Gastroesophageal sphincter (tissue), 4 donors: ENCODE data around the gene CCNY. TPM values are rescaled to one million over a fixed set of nuclear protein-coding genes. Genes with fewer than 3 reads are reported as not detected.

Source experiments
- ATAC-seq: fragments of 150-250 bp; one replicate; pipeline ENCODE4 v1.9.1; 2016; ENCODE audit warnings: mild to moderate bottlenecking, moderate library complexity
- H3K27ac ChIP-seq, 4 donors: fragments of 200-600 bp; sonication (generic) in 3 of 4; 1 replicate in 3 of 4; 2 replicates in 1 of 4; pipeline ENCODE4 v1.5.1; 2016 to 2019
- H3K27me3 ChIP-seq: fragments of 200-600 bp; sonication (generic); one replicate; pipeline ENCODE4 v1.5.1; 2019
- H3K36me3 ChIP-seq, 2 donors: fragments of 200-600 bp; sonication (generic); one replicate each; pipeline ENCODE4 v1.5.1; 2019; ENCODE audit warnings: control low read depth in 1 of 2
- H3K4me1 ChIP-seq, 3 donors: fragments of 200-600 bp; sonication (generic); 1 replicate in 2 of 3; 2 replicates in 1 of 3; pipeline ENCODE4 v1.5.1; 2016 to 2019; ENCODE audit warnings: control low read depth in 2 of 3
- H3K4me3 ChIP-seq, 2 donors: fragments of 200-600 bp; sonication (generic); one replicate each; pipeline ENCODE4 v1.5.1; 2019; ENCODE audit warnings: mild to moderate bottlenecking in 1 of 2, moderate library complexity in 1 of 2
- H3K9me3 ChIP-seq, 3 donors: fragments of 200-600 bp; sonication (generic); one replicate each; pipeline ENCODE4 v1.5.1; 2017 to 2019; ENCODE audit warnings: control low read depth in 2 of 3
- CTCF ChIP-seq, 4 experiments: fragments of 200-600 bp in 2 of 4; fragments of 450-650 bp in 2 of 4; sonication (generic) in 1 of 4; IDR thresholded peaks; one replicate each; pipeline ENCODE4 v1.5.1; 2017 to 2019; ENCODE audit warnings: antibody characterized with exemption in 4 of 4, mild to moderate bottlenecking in 2 of 4, moderate library complexity in 2 of 4
- EP300 ChIP-seq: sonication (generic); formaldehyde crosslinking; IDR thresholded peaks from one replicate; pipeline ENCODE4 v1.6.1; 2017; ENCODE audit warnings: antibody characterized with exemption, mild to moderate bottlenecking
- POLR2A ChIP-seq, 2 donors: fragments of 450-650 bp; IDR thresholded peaks; one replicate each; pipeline ENCODE4 v1.6.1; 2017; ENCODE audit warnings: antibody characterized with exemption in 2 of 2, mild to moderate bottlenecking in 2 of 2, moderate library complexity in 1 of 2
- POLR2AphosphoS5 ChIP-seq: sonication (generic); formaldehyde crosslinking; IDR thresholded peaks from one replicate; pipeline ENCODE4 v1.6.1; 2017; ENCODE audit warnings: antibody characterized with exemption
- WGBS, 2 donors: methylation state at CpG; one replicate each; pipeline ENCODE4 v1.1.5; 2018; ENCODE audit warnings: low coverage in 1 of 2; 5-methylcytosine and 5-hydroxymethylcytosine counted together
- total RNA-seq, 4 donors: library from RNA; depleted of rRNA; stranded (reverse); fragments of >200 nt; gene quantifications; one replicate each; pipeline ENCODE4 v1.1.0, GENCODE V29; 2016

Gene CCNY
- total RNA-seq, 4 donors from 2014 or later, result 35.5 to 106 (median 63.2) TPM

- 88 to 95% methylated on average over 1 of the region's 1 CpG for WGBS, 2 donors
- Histone ChIP-seq H3K27ac (no peak overlapping the region), H3K27me3 (no peaks in the 10 kb centered on the region), H3K4me3 (no peak overlapping the region), H3K36me3 (peaks cover 0 to 74% of the 10 kb centered on the region in 2 donors), H3K4me1 (peaks cover 0 to 14% (median 6%) of the 10 kb centered on the region in 3 donors), H3K9me3 (no peaks in the 10 kb centered on the region)
- no peak for ATAC-seq
- no peak for TF ChIP-seq POLR2A (IDR thresholded peaks at IDR 0.05)
- no peak for TF ChIP-seq CTCF (IDR thresholded peaks at IDR 0.05)
- no peak for TF ChIP-seq POLR2AphosphoS5
- TF ChIP-seq EP300, result no peak
Measured at GRCh38 chr10:35570397-35570796, 234.1 kb downstream of the CCNY start.

GRCh38 chr10:35572583-35572982 lies 236.3 kb downstream of the CCNY start:
- 100% methylated on average over 1 of the region's 1 CpG for WGBS, 2 donors
- Histone ChIP-seq H3K4me3 (no peak overlapping the region), H3K9me3 (no peaks in the 10 kb centered on the region), H3K36me3 (peaks cover 0 to 59% of the 10 kb centered on the region in 2 donors), H3K4me1 (no peaks in the 10 kb centered on the region), H3K27ac (no peak overlapping the region), H3K27me3 (no peaks in the 10 kb centered on the region)
- no peak for ATAC-seq
- TF ChIP-seq POLR2A (IDR thresholded peaks at IDR 0.05) (no peak), CTCF (IDR thresholded peaks at IDR 0.05) (no peak)

- no peaks in the 10 kb centered on the region for H3K27me3 ChIP-seq
- no peak for TF ChIP-seq POLR2A (IDR thresholded peaks at IDR 0.05)
- no peak for TF ChIP-seq POLR2AphosphoS5
- no peak for TF ChIP-seq CTCF (IDR thresholded peaks at IDR 0.05)
- TF ChIP-seq EP300, result no peak
- WGBS, 2 donors, result 100% methylated on average over 1 of the region's 1 CpG; no CpG with 5 or more reads in 1 of the 2 donors
- no peaks in the 10 kb centered on the region for H3K9me3 ChIP-seq
- no peak for ATAC-seq
- H3K36me3 ChIP-seq, result peaks cover 0 to 47% of the 10 kb centered on the region in 2 donors
- no peak overlapping the region for H3K27ac ChIP-seq
- no peak overlapping the region for H3K4me3 ChIP-seq
- H3K4me1 ChIP-seq, result peaks cover 0 to 4% (median 0%) of the 10 kb centered on the region in 3 donors
Measured at GRCh38 chr10:35573796-35574195, 237.5 kb downstream of the CCNY start.

- H3K27ac ChIP-seq, result no peak overlapping the region
- 81 to 96% methylated on average over 3 to 5 of the region's 9 CpGs for WGBS, 2 donors
- peaks cover 0 to 4% (median 0%) of the 10 kb centered on the region in 3 donors for H3K4me1 ChIP-seq
- no peak for ATAC-seq
- no peaks in the 10 kb centered on the region for H3K9me3 ChIP-seq
- TF ChIP-seq POLR2AphosphoS5, result no peak
- H3K36me3 ChIP-seq, result peaks cover 0 to 36% of the 10 kb centered on the region in 2 donors
- no peaks in the 10 kb centered on the region for H3K27me3 ChIP-seq
- H3K4me3 ChIP-seq, result no peak overlapping the region
Measured at GRCh38 chr10:35574924-35575352, 238.6 kb downstream of the CCNY start.

- 93 to 95% methylated on average over 6 to 9 of the region's 9 CpGs for WGBS, 2 donors
- no peak for ATAC-seq
- H3K4me1 ChIP-seq, result peaks cover 0 to 4% (median 0%) of the 10 kb centered on the region in 3 donors
- H3K27me3 ChIP-seq, result peaks cover 7% of the 10 kb centered on the region
- peaks cover 0 to 32% of the 10 kb centered on the region in 2 donors for H3K36me3 ChIP-seq
- TF ChIP-seq CTCF (IDR thresholded peaks at IDR 0.05), result no peak
- TF ChIP-seq POLR2A (IDR thresholded peaks at IDR 0.05), result no peak
- no peak for TF ChIP-seq EP300
- no peak for TF ChIP-seq POLR2AphosphoS5
- H3K9me3 ChIP-seq, result no peaks in the 10 kb centered on the region
- no peak overlapping the region for H3K4me3 ChIP-seq
- H3K27ac ChIP-seq, result no peak overlapping the region
Measured at GRCh38 chr10:35575640-35576039, 239.3 kb downstream of the CCNY start.
